GM18502 (cell line): ENCODE results near the gene P2RX3.

Experiments
- ATAC-seq: cut with Tn5 transposase; IDR thresholded peaks from one replicate; pipeline ENCODE4 v1.9.1; 2021; ENCODE audit warnings: mild to moderate bottlenecking; ENCODE audit not compliant: unreplicated experiment, poor library complexity

The P2RX3 gene

DNA sequence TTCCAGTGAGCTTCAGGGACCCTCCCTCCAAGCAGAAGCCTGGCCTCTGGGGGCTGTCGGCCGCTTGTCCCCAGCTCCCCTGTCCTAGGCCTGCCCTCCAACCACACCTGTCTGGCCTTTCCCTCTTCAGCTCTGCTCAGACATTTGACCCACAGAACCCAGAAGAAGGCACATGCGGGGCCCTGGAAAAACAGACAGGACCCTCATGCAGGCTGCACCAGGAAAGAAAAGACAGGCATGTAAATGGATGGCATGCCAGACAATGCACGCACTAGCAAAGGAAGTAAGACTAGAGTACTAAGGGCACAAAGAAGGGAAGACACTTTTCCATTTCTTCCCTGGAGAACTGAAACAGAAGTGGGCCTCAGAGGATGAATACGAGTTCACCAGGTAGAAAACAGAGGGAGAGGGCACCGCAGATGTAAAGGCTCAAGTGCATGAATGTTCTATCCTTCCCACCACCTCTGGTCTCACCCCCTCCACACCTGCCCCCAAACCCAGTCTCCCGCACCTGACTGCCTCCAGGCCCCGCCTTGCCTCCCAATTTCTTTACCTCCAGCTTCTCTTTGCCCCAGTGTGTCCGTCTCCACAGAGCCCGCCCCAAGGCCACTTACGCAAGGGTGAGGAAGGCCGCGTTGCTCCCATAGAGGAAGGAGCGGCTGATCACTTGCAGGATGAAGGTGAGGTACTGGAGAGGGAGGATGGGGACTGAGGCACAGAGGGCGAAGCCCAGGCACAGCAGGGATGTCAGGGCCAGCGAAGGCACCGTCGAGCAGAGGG, 71.4 kb downstream of the P2RX3 start:
- no peak for ATAC-seq

GRCh38 chr11:57410287-57410686, 72.1 kb downstream of the P2RX3 start:
- no peak for ATAC-seq

GRCh38 chr11:57413681-57414080, 75.5 kb downstream of the P2RX3 start:
- no peak for ATAC-seq

DNA sequence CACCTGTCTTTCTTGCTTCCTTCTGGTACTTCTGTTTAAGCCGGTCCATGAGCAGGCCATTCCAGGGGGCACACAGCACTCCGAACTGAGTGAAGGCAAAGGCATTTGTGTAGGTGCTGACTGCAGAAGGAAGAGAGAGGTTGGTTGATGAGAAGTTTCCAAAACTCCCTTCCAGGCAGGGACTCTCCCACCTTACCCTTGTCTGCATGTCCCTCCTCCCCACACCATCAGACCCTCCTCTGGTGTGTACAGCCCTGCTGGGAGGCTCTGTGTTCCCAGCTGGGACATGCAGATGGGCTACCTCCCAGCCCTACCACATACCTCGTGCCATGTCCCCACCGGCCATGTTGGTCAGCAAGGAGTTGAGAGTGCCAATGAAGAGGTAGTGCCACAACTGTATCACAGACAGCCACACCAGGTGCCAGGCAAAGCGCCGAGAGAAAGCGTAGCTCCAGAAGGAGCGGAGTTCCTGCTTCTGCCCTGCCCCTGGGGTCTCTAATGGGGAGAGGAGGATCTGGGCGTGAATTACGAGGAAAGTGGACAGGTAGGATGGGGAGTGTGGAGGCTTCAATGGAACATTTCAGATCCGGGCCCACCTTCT, 76.6 kb downstream of the P2RX3 start:
- ATAC-seq = no peak

GRCh38 chr11:57416436-57416835, 78.3 kb downstream of the P2RX3 start:
- ATAC-seq = no peak

- ATAC-seq = no peak
These were observed 78.9 kb downstream of the P2RX3 start for GRCh38 chr11:57417056-57417455.

DNA sequence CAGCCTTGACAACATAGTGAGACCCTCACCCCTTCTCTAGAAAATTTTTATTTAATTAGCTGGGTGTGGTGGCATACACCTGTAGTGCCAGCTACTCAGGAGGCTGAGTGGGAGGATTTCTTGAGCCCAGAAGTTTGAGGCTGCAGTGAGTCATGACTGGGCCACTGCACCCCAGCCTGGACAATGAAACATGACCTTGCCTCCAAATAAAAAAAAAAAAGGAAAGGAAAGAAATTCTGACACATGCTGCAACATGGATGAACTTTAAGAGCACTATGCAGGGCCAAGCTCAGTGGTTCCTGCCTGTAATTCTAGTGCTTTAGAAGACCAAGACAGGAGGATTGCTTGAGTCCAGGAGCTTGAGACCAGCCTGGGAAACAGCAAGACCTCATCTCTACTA, 80.0 kb downstream of the P2RX3 start:
- no peak for ATAC-seq

DNA sequence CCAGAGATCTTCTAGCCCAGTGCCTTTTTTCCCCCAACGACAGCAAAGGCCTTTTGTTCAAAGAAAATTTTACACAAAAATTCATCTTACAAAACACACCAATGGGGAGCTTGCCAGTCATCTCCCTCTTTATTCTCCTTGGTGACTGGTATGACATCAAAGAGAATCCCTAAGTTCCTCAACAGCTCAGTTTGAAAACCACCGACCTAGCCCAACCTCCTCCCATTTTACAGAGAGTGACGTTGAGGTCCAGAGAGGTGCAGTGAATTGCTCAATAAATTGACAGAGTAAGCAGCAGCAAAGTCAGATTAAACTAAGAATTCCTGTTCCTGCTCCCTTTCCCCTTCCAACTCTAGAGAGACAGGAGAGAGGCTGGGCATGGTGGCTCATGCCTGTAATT, 81.0 kb downstream of the P2RX3 start:
- no peak for ATAC-seq

DNA sequence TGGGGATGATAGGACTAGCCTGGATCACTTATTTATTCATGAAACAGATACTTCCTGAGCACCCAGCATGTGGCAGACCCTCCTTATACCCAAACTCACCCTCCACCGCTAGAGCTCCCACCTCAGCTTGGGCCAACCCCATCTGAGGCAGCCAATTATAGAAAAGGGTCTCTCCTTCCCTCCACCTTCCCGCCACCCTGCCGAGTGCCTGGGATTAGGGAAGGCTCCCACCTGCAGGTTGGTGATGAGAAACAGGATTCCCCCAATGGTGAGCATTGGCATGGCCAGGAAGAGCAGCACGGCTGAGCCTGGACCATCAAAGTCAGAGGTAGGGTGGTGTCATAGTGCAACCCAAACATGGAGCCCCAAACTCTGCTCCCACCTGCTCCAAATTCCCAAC, 82.9 kb downstream of the P2RX3 start:
- ATAC-seq = no peak

GRCh38 chr11:57421805-57422204, 83.7 kb downstream of the P2RX3 start:
- no peak for ATAC-seq
